HG02623 (cell line): ENCODE data around the gene CEP164.

Source experiments
- ATAC-seq: cut with Tn5 transposase; IDR thresholded peaks from one replicate; pipeline ENCODE4 v1.9.1; 2021; ENCODE audit warnings: moderate library complexity; ENCODE audit not compliant: unreplicated experiment

Gene CEP164

DNA sequence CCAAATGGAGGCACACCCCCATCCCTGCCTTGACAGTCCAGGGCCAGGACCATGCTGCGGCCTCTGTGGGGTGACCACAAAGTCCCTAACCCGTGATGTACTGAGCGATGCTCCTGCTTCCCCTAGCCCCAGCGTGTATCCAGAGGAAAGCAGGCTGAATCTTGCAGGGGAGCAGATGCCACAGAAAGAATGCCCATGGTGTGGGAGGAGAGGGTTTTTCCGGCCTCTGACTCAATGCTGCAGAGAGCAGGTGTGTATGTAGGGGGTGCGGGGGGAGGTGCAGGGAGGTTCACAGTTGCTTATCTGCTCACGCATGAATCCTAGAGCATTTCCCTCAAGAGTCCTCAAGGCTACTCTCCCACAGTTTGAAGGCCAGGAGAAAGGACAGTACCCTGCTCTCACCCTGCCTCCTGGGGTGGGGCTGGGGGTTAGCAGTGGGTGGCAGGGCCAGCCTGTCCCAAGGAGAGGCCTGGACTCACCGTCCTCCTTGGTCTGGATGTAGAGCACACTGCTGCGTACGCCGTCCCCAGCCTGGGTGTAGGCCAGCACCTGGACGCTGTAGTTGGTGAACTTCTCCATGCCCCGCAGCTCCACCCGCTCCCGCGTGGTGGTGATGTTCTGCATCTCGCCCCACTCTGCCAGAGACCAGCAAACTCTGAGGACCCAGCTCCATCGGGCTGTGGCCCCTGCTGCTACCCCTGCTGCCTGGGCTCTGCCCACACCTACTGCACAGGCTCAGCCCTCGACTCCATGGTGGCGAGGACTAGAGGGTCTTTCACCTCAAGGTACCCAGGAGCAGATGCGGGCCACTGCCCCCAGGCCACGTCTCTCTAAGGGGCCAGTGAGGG is 130.8 kb downstream of the CEP164 start:
- ATAC-seq = no peak

DNA sequence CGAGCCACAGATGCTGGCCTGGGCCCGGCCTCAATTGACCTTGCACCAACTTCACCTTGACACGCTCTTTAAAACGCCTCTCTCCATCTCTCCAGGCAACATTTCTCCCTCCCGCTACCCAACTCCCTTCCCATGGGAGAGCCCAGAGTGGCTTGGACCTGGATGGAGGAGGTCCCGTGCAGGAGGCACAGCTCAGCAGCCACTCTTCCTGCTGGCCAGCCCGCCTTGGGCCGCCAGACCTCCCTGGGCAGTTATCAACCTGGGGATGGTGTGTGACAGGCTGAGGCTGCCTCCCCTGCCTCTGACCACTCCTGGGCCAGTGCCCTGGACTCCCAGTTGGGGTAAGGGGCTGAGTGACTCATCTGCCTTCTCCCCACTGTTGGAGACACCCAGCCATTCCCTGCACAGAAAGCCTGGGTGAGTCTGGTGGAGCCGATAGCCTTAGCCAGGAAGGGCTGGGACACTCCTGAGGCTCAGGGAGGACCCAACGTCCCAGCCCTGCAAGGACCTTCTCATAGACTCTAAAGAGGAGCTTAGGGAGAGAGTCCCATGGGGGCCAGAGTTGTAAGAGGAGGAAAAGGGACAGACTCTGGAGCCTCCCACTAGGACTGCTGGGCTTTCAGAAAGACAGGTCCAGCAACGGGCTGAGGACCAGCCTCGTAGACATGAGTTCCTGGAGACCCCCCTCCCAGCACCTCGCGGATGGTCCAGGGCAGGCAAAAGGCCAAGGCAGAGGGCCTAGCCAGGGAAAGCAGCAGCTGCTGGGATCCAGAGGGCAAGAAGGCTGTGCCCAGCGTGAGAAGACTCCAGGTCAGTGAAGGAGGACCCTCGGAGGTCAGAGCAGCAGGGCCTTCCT is 131.7 kb downstream of the CEP164 start:
- ATAC-seq = no peak

DNA sequence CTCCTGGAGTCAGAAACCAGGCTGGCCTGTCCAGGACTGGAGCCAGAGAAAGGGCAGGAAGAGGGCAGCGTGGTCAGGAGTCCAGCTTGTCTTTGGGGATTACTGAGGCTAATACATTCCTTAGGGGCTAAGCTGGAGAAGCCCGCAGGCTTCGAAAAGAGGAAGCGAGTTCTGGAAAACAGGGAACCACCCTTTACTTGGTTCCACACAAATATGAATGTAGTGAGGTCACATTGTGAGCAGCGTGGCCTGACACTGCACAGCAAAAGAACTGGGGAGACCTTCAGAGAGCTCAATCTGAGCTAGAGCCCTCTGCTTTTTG is 132.3 kb downstream of the CEP164 start:
- no peak for ATAC-seq

DNA sequence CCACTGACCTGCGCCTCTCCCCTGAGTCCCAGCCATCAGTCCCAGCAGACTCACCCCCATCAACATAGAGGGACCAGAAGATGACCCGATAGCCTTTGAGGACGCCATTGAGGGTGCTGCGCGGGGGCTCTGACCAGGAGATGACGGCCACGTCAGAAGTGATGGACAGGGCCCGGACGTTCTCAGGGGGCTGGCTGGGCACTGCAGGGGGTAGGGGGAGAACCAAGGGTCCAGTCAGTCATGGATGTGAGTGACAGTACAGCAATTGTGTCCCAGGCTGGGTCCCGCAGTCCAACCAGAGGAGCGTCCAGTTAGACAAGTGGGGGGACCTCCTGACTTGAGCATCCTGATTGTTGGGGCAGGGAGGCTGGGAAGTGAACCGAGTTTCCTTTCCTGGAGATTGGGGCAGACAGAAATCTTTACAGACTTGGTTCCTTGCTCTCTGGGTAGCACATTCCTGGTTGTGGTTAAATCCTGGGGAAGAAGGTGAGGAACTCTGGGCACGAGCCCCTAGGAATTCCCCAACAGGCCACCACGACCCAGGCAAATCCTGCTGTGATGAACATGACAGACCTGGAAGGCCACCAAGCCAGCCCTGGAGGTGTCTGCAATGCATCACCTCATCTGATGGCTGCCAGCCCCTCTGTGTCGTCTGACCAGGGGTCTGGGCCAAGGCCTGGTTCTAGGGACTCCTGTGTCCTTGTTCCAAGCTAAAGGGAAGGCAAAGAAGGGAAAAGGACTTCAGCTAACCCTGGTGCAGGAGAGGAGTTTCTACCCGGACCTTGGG is 133.9 kb downstream of the CEP164 start:
- ATAC-seq = no peak

DNA sequence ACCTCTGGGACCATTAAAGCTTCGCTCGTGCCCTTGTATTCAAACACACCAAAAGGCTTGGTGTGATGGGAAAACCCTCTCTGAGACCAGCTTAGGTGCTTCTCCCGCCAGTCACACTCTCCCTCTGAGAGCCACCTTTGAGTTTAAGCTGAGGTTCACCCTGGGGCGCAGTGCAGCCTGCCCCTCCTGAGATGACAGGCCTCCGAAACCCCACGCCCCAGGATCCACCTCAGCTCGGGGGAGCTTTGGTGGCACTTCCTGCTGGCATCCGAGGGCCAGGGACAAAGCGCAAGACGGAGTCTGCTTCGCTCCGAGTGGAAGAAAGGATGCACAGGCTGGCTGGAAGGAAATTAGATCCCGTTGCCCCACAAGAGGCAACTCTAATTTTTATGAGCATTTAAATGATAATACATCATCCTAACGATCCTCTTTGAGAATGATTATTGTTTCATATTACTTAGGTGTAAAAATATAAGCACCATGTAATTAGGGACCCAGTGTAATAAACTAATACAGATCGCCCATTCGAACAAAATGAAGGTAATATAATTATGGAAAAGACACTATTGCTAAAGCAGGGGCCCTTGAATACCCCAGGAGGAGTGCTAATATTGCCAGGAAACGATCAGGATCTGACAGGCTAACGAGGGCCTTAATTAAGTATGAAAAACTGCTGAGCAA is 134.7 kb downstream of the CEP164 start:
- ATAC-seq = no peak

DNA sequence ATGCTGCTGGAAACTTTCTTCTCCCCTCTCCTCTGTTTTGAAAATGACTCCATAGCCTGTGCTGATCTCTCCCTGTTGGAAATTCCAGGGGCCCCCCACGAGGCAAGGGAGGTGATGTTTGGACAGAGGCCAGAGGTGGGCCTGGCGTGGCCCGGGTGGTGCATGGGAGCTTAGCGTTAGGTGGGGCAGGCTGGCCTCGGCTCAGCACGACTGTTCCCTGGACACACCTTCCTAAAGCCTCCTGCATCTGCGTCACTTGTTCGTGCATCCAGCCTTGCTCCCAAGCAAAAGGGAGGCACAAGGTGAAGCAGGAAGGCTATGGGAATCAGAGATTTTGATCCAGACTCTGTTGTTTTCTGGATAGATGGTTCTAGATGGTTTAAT is 135.2 kb downstream of the CEP164 start:
- no peak for ATAC-seq
